Peyer's patch (tissue), 4 donors: ENCODE results near the gene RPTOR.
A peak's percentile ranks its signal among the peaks of the same experiment; 100 is the strongest.

Experiments used
- CTCF ChIP-seq, 6 experiments: fragments of 450-650 bp in 4 of 6; fragments of 200-600 bp in 2 of 6; sonication (generic) in 1 of 6; IDR thresholded peaks; one replicate each; pipeline ENCODE4 v1.5.1; 2017 to 2019; ENCODE audit warnings: antibody characterized with exemption in 6 of 6, mild to moderate bottlenecking in 3 of 6, moderate library complexity in 1 of 6
- POLR2A ChIP-seq, 2 donors: fragments of 450-650 bp; IDR thresholded peaks; one replicate each; pipeline ENCODE4 v1.5.1; 2017; ENCODE audit warnings: antibody characterized with exemption in 2 of 2, mild to moderate bottlenecking in 2 of 2, moderate library complexity in 2 of 2

- TF ChIP-seq CTCF (IDR thresholded peaks at IDR 0.05) (peak in 1 of 6 experiments; percentile 4), POLR2A (IDR thresholded peaks at IDR 0.05) (no peak)
Observed at GRCh38 chr17:80653856-80654255, 109.2 kb downstream of the RPTOR start.
